AG04449 (cell line): Measurements from ENCODE around the gene TMEM91.
"Not testable (repeated sequence)": the region's sequence is repeated elsewhere in the genome, so short reads cannot be mapped to it uniquely, and the experiment has no call there.

Experiments used
- CTCF ChIA-PET: fragments of 350-600 bp; formaldehyde crosslinking; extraction: SDS; loops from one replicate; lab custom pipeline; 2021; ENCODE audit warnings: antibody characterized with exemption; lab: Yijun Ruan, JAX
- POLR2A ChIA-PET: fragments of 400-600, 350-600 bp; formaldehyde crosslinking; extraction: SDS; loops from one replicate; lab custom pipeline; 2020; ENCODE audit warnings: antibody characterized with exemption, inconsistent platforms; lab: Yijun Ruan, JAX
- DNase-seq: peaks from one replicate; pipeline ENCODE4 v3.0.0-alpha.2; 2010; ENCODE audit warnings: low read depth, low spot score
- H3K4me3 ChIP-seq: 2 replicates; pipeline ENCODE4 v1.5.1; 2011; ENCODE audit warnings: low read depth, mild to moderate bottlenecking, control low read depth, low read length
- TF ChIP-seq, protein P1 (sequence below): IDR thresholded peaks from one replicate; pipeline ENCODE4 v1.5.1; 2011; ENCODE audit warnings: mild to moderate bottlenecking, moderate library complexity, low read length, control low read depth, inconsistent platforms; ENCODE audit not compliant: insufficient read depth; ENCODE audit errors: missing control alignments

TMEM91 gene

DNA sequence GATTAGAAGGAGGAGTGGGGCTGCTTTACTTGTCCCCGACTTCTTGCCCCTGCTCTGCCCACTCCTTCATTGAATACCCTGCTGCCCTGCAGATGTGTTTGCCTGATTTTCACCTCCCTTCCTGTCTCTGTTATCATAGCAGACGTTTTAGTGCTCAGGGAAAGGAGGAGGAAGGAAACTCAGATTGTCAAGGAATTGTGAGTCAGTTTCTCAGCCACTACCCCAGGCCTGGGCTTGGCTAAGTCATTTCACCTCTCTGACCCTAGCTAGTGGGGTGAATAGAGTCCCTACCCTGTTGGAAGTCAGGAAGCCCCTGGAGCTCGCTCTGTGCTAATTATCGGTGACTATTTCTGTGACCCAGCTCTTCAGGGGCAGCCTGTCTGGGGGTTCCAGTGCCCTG, 25.1 kb downstream of the TMEM91 start:
- H3K4me3 ChIP-seq, result no peak overlapping the region
- CTCF ChIA-PET, result interaction anchor here (1.0 to 1.2 kb wide), 2 partner anchors 48 to 93 kb away, joined by 3 to 4 read pairs; no protein-coding TSS in a partner anchor
- TF ChIP-seq, protein P1, sequence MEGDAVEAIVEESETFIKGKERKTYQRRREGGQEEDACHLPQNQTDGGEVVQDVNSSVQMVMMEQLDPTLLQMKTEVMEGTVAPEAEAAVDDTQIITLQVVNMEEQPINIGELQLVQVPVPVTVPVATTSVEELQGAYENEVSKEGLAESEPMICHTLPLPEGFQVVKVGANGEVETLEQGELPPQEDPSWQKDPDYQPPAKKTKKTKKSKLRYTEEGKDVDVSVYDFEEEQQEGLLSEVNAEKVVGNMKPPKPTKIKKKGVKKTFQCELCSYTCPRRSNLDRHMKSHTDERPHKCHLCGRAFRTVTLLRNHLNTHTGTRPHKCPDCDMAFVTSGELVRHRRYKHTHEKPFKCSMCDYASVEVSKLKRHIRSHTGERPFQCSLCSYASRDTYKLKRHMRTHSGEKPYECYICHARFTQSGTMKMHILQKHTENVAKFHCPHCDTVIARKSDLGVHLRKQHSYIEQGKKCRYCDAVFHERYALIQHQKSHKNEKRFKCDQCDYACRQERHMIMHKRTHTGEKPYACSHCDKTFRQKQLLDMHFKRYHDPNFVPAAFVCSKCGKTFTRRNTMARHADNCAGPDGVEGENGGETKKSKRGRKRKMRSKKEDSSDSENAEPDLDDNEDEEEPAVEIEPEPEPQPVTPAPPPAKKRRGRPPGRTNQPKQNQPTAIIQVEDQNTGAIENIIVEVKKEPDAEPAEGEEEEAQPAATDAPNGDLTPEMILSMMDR, result no peak
- POLR2A ChIA-PET, result no interaction called here
- DNase-seq, result no peak

DNA sequence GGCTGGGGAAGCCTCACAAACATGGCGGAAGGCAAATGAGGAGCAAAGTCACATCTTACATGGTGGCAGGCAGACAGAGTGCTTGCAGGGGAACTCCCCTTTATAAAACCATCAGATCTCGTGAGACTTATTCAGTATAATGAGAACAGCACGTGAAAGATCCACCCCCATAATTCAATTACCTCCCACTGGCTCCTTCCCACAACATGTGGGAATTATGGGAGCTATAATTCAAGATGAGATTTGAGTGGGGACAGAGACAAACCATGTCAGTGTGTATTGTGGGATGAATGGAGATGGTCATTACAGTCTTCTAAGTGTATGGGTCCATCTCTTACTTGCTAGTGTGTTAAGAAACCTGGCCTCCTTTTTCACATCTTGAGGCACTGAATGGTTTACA, 25.7 kb downstream of the TMEM91 start:
- TF ChIP-seq, protein P1, result no peak
- no peak overlapping the region for H3K4me3 ChIP-seq
- DNase-seq, result no peak
- CTCF ChIA-PET, result interaction anchor here (1.0 to 1.2 kb wide), 2 partner anchors 48 to 94 kb away, joined by 3 to 4 read pairs; no protein-coding TSS in a partner anchor
- POLR2A ChIA-PET, result no interaction called here

DNA sequence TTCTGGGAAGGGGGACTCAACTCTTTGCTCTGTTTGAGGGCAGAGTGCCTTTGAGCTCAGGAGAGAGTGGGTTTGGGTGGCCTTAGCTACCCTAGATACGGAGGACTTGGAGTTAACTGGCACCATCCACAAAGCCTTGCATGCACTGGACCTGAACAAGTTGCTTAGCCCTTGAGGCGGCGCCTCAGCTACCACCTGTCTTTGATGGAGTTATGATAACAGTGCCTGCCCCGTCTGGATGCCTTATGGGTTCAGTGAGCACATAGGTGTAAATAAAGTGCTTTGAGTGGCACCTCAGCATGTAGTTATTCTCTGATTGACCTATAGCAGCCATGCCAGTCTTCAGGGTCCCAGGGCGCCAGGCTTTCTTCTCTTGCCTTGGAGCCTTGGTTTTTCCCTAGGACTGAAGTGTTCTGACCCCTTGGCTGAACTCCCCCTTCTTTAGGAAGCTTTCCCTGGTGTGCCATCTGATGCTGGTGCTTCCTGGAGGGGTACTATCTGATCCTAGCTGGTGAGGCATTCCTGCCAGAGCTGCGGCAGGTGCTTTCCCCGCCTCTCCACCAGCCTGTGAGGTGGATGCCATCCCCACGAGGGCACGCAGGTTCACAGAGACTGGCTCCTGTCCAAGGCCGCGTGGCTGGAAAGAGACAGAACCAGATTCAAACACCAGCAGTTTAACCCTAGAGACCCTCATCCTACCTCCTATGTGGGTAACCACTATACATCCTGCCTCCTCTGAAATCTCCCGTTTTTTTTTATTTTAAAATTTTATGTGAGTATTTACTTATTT, 27.0 kb downstream of the TMEM91 start:
- POLR2A ChIA-PET, result no interaction called here
- TF ChIP-seq, protein P1, result no peak
- no peak for DNase-seq
- no peak overlapping the region for H3K4me3 ChIP-seq
- CTCF ChIA-PET, result no interaction called here

DNA sequence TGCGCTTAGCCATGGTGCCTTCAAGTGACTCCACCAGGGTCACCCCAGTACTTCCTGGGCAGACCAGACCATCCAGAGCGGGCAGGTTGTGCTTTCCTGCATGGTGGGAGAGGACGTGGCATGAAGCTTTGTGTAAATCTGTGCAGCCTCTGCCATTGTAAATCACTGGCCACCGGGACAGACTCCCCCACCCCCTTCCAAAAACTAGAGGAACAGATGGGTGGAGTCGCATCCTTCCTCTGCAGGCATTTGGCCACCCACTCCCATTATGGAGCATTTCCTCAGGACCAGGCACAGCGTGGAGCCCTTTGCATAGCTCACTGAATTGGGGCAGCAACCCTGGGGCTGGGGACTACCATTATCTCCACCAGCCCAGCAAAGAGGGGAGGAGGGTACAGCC, 29.4 kb downstream of the TMEM91 start:
- CTCF ChIA-PET, result no interaction called here
- TF ChIP-seq, protein P1, result no peak
- no peak overlapping the region for H3K4me3 ChIP-seq
- POLR2A ChIA-PET, result no interaction called here
- DNase-seq, result no peak

DNA sequence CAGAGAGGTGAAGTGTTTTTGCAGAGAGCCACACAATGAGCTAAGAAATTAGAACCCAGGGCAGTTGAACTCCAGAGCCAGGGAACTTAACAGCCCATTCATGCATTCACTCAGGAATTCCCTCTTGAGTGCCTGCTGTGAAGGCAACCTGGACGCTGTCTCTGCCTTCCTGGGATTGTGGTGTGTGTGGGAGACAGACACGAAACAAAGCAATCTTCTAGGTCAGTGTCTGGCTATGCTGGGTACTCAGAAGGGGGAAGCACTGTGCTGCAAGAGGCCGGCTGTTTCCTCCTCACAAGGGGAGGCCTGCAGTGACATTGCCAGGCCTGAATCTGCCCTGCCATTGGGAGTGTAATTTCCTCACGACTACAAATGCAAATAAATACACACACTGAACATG, 30.9 kb downstream of the TMEM91 start:
- DNase-seq, result no peak
- no peak overlapping the region for H3K4me3 ChIP-seq
- TF ChIP-seq, protein P1, result no peak
- ChIA-PET POLR2A (no interaction called here), CTCF (no interaction called here)

DNA sequence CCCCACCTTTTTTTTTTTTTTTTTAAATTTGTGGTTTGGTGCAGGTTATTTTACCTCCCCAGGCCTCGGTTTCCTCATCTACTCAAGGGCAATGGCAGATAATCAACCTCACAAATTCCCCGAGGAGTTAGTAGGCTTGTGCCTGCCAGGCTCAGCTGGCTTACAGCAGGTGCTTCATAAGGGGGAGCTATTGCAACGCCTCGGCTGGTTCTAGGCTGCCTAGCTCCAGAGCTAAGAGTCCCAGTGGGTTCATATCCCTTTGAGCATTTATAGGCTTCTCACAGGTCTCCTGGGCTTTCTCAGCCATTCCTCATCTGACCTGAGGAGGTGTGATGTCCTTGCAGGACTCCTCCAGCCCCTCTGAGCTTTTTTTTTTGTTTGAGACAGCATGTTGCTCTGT, 31.9 kb downstream of the TMEM91 start:
- H3K4me3 ChIP-seq, result no peak overlapping the region
- ChIA-PET CTCF (no interaction called here), POLR2A (no interaction called here)
- DNase-seq, result no peak
- TF ChIP-seq, protein P1, result no peak

DNA sequence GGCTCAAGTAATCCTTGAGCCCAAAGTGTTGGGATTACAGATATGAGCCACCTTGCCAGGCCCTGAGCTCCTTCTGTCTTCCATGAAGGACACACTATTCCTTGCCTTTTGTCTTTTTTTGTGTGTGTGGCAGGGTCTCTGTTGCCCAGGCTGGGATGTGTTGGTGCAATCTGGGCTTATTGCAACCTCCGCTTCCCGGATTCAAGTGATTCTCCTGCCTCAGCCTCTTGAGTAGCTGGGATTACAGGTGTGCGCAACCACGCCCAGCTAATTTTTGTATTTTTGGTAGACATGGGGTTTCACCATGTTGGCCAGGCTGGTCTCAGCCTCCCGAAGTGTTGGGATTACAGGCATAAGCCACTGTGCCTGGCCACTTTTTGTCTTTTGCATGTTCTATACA, 32.5 kb downstream of the TMEM91 start:
- POLR2A ChIA-PET, H3K4me3 ChIP-seq, CTCF ChIA-PET, DNase-seq: not testable (repeated sequence)
